GM21526 (cell line): Measurements from ENCODE around the gene GRM5.
"Not testable (repeated sequence)": the region's sequence is repeated elsewhere in the genome, so short reads cannot be mapped to it uniquely, and the experiment has no call there.

Source experiments
- ATAC-seq: cut with Tn5 transposase; IDR thresholded peaks from one replicate; pipeline ENCODE4 v1.9.1; 2021; ENCODE audit warnings: moderate library complexity; ENCODE audit not compliant: unreplicated experiment, low FRiP score

The GRM5 gene

DNA sequence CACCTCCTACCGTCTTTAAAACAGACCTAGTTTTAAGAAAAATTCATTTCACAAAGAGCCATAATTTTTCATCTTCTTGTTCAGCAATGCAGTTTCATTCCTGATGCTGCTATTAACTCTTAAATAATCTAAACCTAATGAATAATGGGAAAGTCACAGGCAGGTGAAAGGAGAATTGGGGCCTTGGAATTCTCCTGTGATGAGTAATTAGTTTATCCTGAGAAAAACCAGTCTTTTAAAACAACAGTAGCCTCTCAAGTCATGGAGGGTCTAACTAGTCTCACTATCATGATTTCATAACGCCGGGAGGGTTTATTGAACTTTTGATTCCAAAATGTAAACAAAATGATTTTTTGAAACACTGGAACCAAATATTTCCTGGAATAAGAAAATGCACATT is 86.8 kb downstream of the GRM5 start:
- ATAC-seq: not testable (repeated sequence)

DNA sequence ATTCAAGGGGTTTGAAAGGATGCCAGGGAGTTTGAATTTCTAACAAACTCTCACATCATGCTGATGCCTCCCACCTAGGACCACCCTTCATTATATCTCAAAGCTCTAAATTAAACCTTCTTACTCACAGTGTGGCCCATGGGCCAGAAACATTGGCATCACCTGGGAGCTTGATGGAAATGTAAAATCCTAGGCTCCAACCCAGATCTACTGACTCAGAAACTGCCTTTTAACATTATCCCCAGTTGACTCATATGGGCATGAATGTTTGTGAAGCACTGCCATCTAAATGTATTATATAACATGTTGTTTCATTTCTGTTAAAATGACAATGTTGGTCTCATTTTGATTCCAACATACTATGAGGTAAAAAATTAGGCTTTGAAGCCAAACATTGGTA is 90.3 kb downstream of the GRM5 start:
- ATAC-seq: not testable (repeated sequence)

DNA sequence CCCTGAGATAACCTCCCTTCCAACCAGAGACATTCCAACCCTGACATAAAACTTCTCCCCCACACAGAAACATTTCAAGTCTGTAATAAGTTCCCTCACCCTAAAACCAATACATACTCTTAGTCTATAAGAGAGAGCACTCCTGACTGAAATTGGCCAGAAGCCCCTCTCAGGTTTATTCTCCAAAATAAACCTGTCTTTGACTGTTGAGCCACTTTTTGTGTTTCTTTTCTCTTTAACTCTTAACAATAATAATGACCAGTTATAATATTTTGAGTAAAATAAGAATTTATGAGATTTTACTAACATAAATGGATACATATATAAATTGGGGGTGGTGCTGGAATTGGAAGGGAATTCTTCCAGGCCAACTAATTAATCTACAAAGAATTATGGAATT is 93.6 kb downstream of the GRM5 start:
- no peak for ATAC-seq

GRCh38 chr11:88961621-88962020 is 104.2 kb downstream of the GRM5 start:
- ATAC-seq: not testable (repeated sequence)

DNA sequence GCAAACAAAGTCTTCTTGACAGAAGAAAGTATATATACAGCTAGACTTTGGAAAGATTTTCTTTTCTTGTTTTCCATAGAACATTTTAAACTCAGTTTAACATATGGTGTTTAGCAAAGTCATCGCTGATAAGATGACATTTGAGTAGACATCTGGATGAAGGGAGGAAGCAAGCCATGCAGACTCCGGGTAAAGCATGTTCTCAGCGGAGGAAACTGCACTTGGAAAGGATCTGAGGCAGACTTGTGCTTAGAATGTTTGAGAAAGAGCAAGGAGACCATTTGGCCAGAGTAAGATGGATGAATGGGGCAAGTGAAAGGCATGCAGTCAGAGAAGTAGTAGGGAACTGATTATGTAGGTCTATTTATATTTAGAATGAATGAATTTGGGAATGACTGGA is 105.9 kb downstream of the GRM5 start:
- ATAC-seq: not testable (repeated sequence)

DNA sequence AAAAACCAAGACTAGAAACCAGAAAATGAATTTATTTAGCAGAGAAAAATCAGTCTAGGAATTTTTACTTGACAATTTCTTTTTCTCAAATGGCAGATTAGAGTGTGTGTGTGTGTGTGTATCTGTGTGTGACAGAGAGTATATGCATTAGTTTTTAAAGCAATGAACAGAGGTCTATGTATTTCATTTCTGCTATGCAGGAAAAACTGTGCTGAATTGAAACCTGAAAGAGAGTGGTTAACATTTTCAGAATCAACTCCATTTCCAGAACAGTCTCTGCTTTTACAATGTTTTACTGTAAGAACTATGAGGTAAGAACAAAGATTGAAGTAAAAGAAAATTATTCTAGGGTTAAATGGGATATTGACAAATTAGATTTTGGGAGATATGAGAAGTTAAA is 114.8 kb downstream of the GRM5 start:
- ATAC-seq: no peak

GRCh38 chr11:88948908-88949307 is 116.9 kb downstream of the GRM5 start:
- not testable (repeated sequence) for ATAC-seq

- ATAC-seq: not testable (repeated sequence)
Measured at GRCh38 chr11:88947843-88948572, 117.8 kb downstream of the GRM5 start.

DNA sequence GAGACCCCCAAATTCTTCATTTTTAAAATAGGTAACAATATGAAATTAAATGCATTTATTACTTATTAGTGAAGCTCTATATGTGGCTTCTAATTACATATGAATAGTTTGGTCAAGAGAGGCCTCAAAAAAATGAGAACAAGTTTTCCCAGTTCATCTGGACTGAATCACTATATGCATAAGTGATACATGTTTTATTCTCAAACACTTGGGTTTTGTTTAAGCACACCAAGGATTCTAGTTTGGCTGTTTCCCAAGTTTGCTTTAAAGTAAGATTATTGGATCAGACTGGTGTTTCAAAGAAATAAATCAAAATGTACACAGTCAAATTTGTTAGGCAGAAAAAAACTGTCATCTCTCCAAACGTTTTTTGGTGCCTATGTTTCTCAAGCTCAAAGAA is 136.1 kb downstream of the GRM5 start:
- not testable (repeated sequence) for ATAC-seq

DNA sequence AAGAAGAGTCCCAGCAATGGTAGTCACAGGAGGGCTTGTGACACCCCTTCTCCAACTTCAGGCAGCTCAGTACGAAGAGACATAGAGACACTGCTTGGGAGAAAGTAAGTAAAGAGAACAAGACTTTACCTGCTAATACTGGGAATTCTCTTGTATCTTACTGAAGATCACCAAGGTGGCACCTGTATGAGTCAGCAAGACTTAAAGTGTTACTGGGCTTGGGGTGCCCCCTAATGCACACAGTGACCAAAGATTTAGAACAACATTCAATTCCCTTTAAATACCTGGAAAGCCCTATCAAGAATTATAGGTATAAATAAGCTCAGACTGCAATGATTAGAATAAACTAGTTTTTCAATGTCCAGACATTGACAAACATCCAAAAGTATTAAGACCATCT is 148.7 kb downstream of the GRM5 start:
- ATAC-seq: not testable (repeated sequence)

- ATAC-seq: no peak
Measured at GRCh38 chr11:88909500-88909899, 156.3 kb downstream of the GRM5 start.

DNA sequence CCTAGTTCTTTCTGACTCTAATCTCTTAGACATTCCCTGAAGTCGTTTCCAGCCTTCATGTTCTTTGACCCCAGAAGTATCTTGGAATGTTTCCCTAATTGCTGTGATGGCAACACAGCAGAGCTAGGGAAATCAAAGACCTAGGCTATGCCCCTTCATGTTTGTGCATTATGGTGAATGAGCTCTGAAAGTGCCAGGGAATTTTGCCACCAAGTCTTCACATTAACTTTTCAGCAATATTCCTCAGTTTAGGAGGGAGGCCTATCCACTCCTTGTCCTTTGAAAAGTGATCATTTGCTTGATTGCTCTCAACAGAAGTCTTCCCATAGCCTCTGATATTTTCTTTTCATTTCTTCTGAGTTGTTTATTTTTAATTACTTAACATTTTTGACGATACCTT is 164.3 kb downstream of the GRM5 start:
- not testable (repeated sequence) for ATAC-seq

DNA sequence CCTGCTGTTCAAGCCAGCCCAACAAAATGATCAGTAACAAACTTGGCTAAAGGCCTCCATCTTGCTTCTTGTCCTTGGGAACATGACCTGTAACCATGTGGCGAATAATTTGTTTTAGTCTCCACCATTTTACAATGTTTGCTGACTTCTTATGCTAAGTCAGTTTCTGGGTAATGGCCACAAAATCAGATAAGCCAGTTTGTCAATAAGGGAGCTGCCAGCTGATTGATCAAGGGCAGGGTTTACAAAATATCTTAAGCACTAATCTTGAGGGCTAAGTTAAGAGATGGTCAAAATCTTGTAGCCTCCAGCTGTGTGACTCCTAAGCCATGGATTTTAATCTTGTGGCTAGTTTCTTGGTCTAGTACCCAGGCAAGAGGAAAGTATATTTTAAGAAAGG is 176.9 kb downstream of the GRM5 start:
- not testable (repeated sequence) for ATAC-seq

- ATAC-seq: no peak
Measured at GRCh38 chr11:88886796-88887195, 179.0 kb downstream of the GRM5 start.

GRCh38 chr11:88882800-88883199 is 183.0 kb downstream of the GRM5 start:
- not testable (repeated sequence) for ATAC-seq

GRCh38 chr11:88861618-88862017 is 204.2 kb downstream of the GRM5 start:
- no peak for ATAC-seq

DNA sequence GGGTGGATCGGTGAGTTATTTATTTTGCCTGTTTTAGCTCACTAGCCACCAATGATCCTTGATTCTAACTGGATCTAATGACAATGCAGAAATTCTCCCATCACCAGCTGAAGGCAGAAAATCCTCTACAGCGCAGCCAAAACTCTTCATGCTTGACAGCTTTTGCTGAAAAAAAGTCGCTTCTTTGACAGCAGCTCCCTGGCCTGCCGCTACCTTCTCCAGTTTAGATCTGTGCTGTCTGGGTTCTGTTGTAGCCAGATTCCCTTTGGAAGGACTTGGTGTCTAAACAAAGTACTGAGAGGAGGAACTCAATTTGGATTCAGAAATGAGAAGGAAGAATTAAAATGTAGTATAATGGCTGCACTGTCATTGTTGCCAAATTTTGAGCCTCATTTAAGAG is 205.4 kb downstream of the GRM5 start:
- not testable (repeated sequence) for ATAC-seq

GRCh38 chr11:88853963-88854362 is 211.8 kb downstream of the GRM5 start:
- not testable (repeated sequence) for ATAC-seq

GRCh38 chr11:88851547-88851946 is 214.2 kb downstream of the GRM5 start:
- not testable (repeated sequence) for ATAC-seq

DNA sequence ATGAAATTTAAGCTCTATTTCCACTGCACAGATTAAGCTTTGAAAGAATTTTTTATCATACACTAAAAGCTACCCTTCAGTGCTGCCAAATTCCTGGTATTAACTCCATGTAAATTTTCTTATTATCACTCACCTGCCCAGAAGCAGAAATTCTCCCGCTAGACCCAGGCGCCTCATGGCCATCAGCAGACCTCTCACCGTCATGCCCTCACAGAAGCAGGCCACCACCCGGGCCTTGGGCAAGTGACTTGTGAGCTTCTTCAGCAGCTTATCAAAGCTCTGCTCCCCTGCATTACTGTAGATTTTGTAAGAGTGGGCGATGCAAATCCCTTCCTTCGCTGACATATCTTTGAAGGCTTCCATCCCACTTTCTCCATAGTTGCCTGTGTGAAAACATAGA is 216.0 kb downstream of the GRM5 start:
- ATAC-seq: not testable (repeated sequence)

DNA sequence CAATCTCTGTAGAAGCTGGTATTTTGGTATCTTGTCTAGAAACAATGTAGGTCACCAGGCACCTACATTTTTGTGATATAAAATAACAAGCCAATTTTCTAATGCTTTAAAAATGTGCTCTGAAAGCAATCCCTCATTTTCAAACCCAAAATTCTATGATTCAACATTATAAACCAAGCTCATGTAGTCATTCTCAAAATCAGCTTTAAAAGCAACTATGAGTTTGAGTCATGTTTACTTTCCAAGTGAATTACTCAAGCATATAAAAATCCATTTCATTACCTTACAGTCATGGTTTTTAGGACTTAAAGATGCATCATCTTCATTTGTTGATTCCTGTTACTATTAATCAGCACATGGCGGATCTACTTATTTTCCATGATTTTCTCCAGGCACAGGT is 216.4 kb downstream of the GRM5 start:
- ATAC-seq: no peak

GRCh38 chr11:88846266-88846665 is 219.5 kb downstream of the GRM5 start:
- not testable (repeated sequence) for ATAC-seq

DNA sequence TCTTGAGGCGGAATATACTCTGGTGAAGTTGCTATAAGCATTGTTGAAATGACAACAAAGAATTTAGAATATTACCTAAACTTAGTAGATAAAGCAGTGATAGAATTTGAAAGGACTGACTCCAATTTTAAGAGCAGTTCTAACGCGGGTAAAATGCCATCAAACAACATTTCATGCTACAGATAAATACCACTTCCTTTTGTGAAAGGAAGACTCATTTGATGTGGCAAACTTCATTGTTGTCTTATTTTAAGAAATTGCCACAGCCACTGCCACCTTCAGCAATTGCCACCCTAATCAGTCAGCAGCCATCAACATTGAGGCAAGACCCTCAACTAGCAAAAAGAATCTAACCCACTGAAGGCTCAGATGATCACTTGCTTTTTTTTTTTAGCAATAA is 220.8 kb downstream of the GRM5 start:
- not testable (repeated sequence) for ATAC-seq
